Thoracic aorta (tissue), 2 donors: ENCODE measurements around the gene AIFM1. TPM values are rescaled to one million over a fixed set of nuclear protein-coding genes. Genes with fewer than 3 reads are reported as not detected.

ENCODE experiments used
- ATAC-seq: fragments of 150-250 bp; one replicate; pipeline ENCODE4 v1.8.0; 2017; ENCODE audit warnings: low read depth; ENCODE audit not compliant: insufficient number of reproducible peaks, low FRiP score
- DNase-seq: peaks from one replicate; pipeline ENCODE4 v3.0.0-alpha.2; 2020; ENCODE audit warnings: low spot score
- H3K27ac ChIP-seq, 2 donors: fragments of 200-600 bp; sonication (generic); 1 replicate in 1 of 2; 2 replicates in 1 of 2; pipeline ENCODE4 v1.5.1; 2016; ENCODE audit warnings: mild to moderate bottlenecking in 2 of 2, moderate library complexity in 2 of 2
- H3K27me3 ChIP-seq: fragments of 200-600 bp; sonication (generic); replicated peaks from 2 replicates; pipeline ENCODE4 v1.6.0; 2016; ENCODE audit warnings: mild to moderate bottlenecking; ENCODE audit not compliant: insufficient read depth
- H3K36me3 ChIP-seq: fragments of 200-600 bp; sonication (generic); one replicate; pipeline ENCODE4 v1.5.1; 2016
- H3K4me1 ChIP-seq, 2 donors: fragments of 200-600 bp; sonication (generic); 1 replicate in 1 of 2; 2 replicates in 1 of 2; pipeline versions ENCODE4 v1.5.1 to v1.6.0; 2016; ENCODE audit warnings: low read depth in 2 of 2, mild to moderate bottlenecking in 1 of 2; ENCODE audit not compliant: control insufficient read depth in 1 of 2
- H3K4me3 ChIP-seq: fragments of 200-600 bp; sonication (generic); 2 replicates; pipeline ENCODE4 v1.5.1; 2016; ENCODE audit warnings: mild to moderate bottlenecking
- H3K9me3 ChIP-seq: fragments of 200-600 bp; sonication (generic); 2 replicates; pipeline ENCODE4 v1.5.1; 2016
- CTCF ChIP-seq: fragments of 200-600 bp; sonication (generic); IDR thresholded peaks from one replicate; pipeline ENCODE4 v1.5.1; 2019; ENCODE audit warnings: antibody characterized with exemption
- total RNA-seq, 2 donors: library from RNA; depleted of rRNA; stranded (reverse); fragments of >200 nt; gene quantifications; one replicate each; pipeline versions ENCODE4 v1.1.0 to v1.2.3, GENCODE V29; 2016

AIFM1 gene
- total RNA-seq, 2 donors from 2014 or later: 11.4 to 13.6 TPM

GRCh38 chrX:130108647-130109428, 56.8 kb downstream of the AIFM1 start:
- Histone ChIP-seq H3K9me3 (no peaks in the 10 kb centered on the region), H3K36me3 (no peaks in the 10 kb centered on the region), H3K27me3 (no peaks in the 10 kb centered on the region), H3K4me3 (peak overlapping the region; percentile 87), H3K4me1 (peaks cover 0 to 27% of the 10 kb centered on the region in 2 donors), H3K27ac (peak overlapping the region; percentile 88)
- no peak for TF ChIP-seq CTCF
- ATAC-seq (no peak), DNase-seq (no peak)

GRCh38 chrX:130106071-130106470, 59.6 kb downstream of the AIFM1 start:
- Histone ChIP-seq H3K9me3 (no peaks in the 10 kb centered on the region), H3K4me1 (peaks cover 0 to 19% of the 10 kb centered on the region in 2 donors), H3K27ac (no peak overlapping the region), H3K36me3 (no peaks in the 10 kb centered on the region), H3K27me3 (no peaks in the 10 kb centered on the region), H3K4me3 (no peak overlapping the region)
- no peak for TF ChIP-seq CTCF
- ATAC-seq: no peak
- no peak for DNase-seq

- H3K27ac ChIP-seq: no peak overlapping the region
- ATAC-seq: no peak
Observed at GRCh38 chrX:130105244-130105643, 60.4 kb downstream of the AIFM1 start.

GRCh38 chrX:130103605-130104004, 62.0 kb downstream of the AIFM1 start:
- ATAC-seq (no peak), DNase-seq (no peak)
- Histone ChIP-seq H3K27ac (no peak overlapping the region), H3K9me3 (no peaks in the 10 kb centered on the region), H3K36me3 (no peaks in the 10 kb centered on the region), H3K4me3 (no peak overlapping the region), H3K4me1 (peaks cover 6 to 31% of the 10 kb centered on the region in 2 donors), H3K27me3 (no peaks in the 10 kb centered on the region)
- TF ChIP-seq CTCF: no peak

More at GRCh38 chrX:130105244-130105643, 60.4 kb downstream of the AIFM1 start:
- H3K9me3 ChIP-seq: no peaks in the 10 kb centered on the region
- no peak for TF ChIP-seq CTCF
- DNase-seq: no peak
- no peak overlapping the region for H3K4me3 ChIP-seq
- no peaks in the 10 kb centered on the region for H3K36me3 ChIP-seq
- H3K27me3 ChIP-seq: no peaks in the 10 kb centered on the region
- H3K4me1 ChIP-seq: peaks cover 6 to 25% of the 10 kb centered on the region in 2 donors

- ATAC-seq: no peak
Observed at GRCh38 chrX:130100180-130100579, 65.5 kb downstream of the AIFM1 start.

More at GRCh38 chrX:130100180-130100579, 65.5 kb downstream of the AIFM1 start:
- Histone ChIP-seq H3K9me3 (no peaks in the 10 kb centered on the region), H3K27me3 (no peaks in the 10 kb centered on the region), H3K27ac (no peak overlapping the region), H3K36me3 (no peaks in the 10 kb centered on the region), H3K4me1 (peaks cover 6 to 28% of the 10 kb centered on the region in 2 donors), H3K4me3 (no peak overlapping the region)
- TF ChIP-seq CTCF: no peak
- no peak for DNase-seq
